ENCODE data around the gene SOCS1. TPM values are rescaled to one million over a fixed set of nuclear protein-coding genes. Genes with fewer than 3 reads are reported as not detected.

The SOCS1 gene
- total and polyA plus RNA-seq, 9 of the 15 experiments (the other 6 are each of a cell fraction or from before 2014, with no cell fraction given), result 0.04 to 7.5 (median 2.3) TPM

DNA sequence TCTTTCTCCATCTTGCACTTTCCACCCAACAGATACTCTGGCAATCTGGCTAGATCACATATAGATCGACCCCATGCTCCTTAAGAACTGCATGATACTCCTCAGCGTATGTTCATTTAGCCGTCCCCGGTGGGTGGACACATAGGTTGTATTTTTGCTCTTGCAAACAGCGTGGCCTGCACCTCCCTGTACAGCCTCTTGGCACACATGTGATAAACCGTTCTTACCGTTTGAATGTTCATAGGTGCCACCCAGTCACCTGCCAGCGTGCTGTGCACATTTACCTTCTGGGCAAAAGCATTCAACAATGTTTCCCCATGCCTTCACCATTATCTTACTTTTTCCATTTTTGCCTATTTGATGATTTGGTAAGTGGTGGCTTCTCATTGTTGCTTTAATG, 6.9 kb upstream of the SOCS1 start:
- H3K4me1 ChIP-seq (replicated peaks in 1 of 2; ENCODE audit: control insufficient read depth in 2 of 2, insufficient read depth in 2 of 2, low read length in 2 of 2), result peaks cover 0 to 3% of the 10 kb centered on the region in 2 experiments; a peak in 2 of 5 replicates

More for the DNA sequence above, 6.9 kb upstream of the SOCS1 start:
- Histone ChIP-seq H3K36me3 (ENCODE audit: control insufficient read depth, insufficient read depth, low read length) (no peaks in the 10 kb centered on the region), H3K79me2 (ENCODE audit: control insufficient read depth, insufficient read depth, low read length) (no peaks in the 10 kb centered on the region), H3K9ac (ENCODE audit: insufficient read depth in 1 of 2, low read depth in 2 of 2, low read length in 2 of 2) (no peak overlapping the region), H3K4me3 (no peak overlapping the region), H3K9me1 (ENCODE audit: control insufficient read depth, insufficient read depth, low read length) (no peaks in the 10 kb centered on the region), H3K4me2 (ENCODE audit: insufficient read depth, low read length) (no peak overlapping the region), H3K27ac (ENCODE audit: extremely low read depth, low read depth, low read length) (no peak overlapping the region), H3K9me3 (replicated peaks; ENCODE audit: control insufficient read depth, insufficient read depth, low read depth, low read length) (no peaks in the 10 kb centered on the region; the same call in 1 of the 2 replicates), H4K20me1 (replicated peaks; ENCODE audit: control insufficient read depth, insufficient read depth, low read length) (0 out of 2 replicates have a peak, but pooled peaks cover 8% of the 10 kb centered on the region), H2AFZ (ENCODE audit: low read depth, low read length) (no peak overlapping the region), H3K27me3 (ENCODE audit: control insufficient read depth in 2 of 2, insufficient read depth in 2 of 2, low read length in 2 of 2) (peaks cover 0 to 37% of the 10 kb centered on the region in 2 experiments; a peak in 3 of 5 replicates)
- intact Hi-C loops (cut with micrococcal nuclease) (no loop called here), in situ Hi-C loops (cut with MboI) (loop anchor here (5.0 kb wide), 2 partner anchors 89 to 306 kb away; no protein-coding TSS in a partner anchor)
- TF ChIP-seq ZNF174 (CRISPR knock-in tag; IDR thresholded peaks at IDR 0.05) (no peak), FIP1L1 (IDR thresholded peaks at IDR 0.05; ENCODE audit: low read depth, low read length, poor library complexity, severe bottlenecking) (no peak)
- TF ChIP-seq, protein P1, sequence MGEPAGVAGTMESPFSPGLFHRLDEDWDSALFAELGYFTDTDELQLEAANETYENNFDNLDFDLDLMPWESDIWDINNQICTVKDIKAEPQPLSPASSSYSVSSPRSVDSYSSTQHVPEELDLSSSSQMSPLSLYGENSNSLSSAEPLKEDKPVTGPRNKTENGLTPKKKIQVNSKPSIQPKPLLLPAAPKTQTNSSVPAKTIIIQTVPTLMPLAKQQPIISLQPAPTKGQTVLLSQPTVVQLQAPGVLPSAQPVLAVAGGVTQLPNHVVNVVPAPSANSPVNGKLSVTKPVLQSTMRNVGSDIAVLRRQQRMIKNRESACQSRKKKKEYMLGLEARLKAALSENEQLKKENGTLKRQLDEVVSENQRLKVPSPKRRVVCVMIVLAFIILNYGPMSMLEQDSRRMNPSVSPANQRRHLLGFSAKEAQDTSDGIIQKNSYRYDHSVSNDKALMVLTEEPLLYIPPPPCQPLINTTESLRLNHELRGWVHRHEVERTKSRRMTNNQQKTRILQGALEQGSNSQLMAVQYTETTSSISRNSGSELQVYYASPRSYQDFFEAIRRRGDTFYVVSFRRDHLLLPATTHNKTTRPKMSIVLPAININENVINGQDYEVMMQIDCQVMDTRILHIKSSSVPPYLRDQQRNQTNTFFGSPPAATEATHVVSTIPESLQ (CRISPR knock-in tag; IDR thresholded peaks at IDR 0.05), result no peak
- no TSS peak for BruUV-seq (replicated peaks)
- WGBS (ENCODE audit: insufficient coverage, low coverage, missing lambda C conversion rate), result 21% methylated on average over 8 of the region's 8 CpGs
- no peak for FAIRE-seq
- ATAC-seq, result 0 out of 3 replicates have a peak, but pooled peaks have one; percentile 35
- no peak for DNase-seq (ENCODE audit: extremely low read depth in 1 of 4, low spot score in 3 of 4)
- ChIA-PET CTCF (ENCODE audit: low intra/inter-chr PET ratio) (no interaction called here), POLR2A (no interaction called here)

All from K562 (cell line).